Measurements from ENCODE around the gene RCSD1. TPM values are rescaled to one million over a fixed set of nuclear protein-coding genes. Genes with fewer than 3 reads are reported as not detected.

RCSD1 gene
- total and polyA plus RNA-seq, 2 donors from 2014 or later: 3.9 to 18.3 TPM

DNA sequence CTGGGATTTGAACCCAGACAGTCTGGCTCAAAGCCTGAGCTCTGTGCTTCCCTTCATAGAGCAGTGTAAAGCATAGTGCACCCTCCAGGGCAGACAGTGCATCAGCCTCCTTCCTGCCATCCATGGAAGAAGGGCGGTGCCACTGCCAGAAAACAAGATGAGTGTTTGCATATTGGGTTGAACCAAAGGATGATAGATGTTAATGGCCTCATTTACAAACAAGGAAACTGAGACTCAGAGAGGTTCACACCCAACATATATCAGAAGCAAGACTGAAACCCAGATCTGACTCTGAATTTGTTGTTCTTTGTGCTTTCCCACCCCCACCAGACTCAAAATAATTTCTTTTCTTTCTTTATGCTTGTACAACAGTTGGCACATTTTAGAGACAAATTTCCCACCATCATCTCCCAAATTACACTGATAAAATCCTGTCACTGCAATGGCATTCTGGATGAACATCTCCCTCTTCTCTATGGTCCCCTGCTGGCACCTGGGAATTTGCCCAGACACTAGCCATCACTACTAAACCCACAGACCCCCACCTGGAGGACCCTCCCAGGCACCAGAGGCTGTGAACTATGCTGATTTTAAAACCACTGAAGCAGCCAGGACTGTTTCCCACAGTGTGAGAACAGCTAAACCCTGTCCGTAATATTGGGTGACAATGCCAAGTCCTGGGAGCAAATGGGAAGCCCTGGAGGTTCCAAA is 46.3 kb downstream of the RCSD1 start:
- Histone ChIP-seq H3K36me3 (ENCODE audit: control insufficient read depth in 2 of 3, insufficient read depth in 3 of 3, low read length in 3 of 3) (no peaks in the 10 kb centered on the region), H3K27ac (ENCODE audit: low read depth in 2 of 2, low read length in 2 of 2) (no peak overlapping the region), H3K9ac (ENCODE audit: low read length in 3 of 3) (no peak overlapping the region), H3K27me3 (ENCODE audit: control insufficient read depth, insufficient read depth, low read length) (no peaks in the 10 kb centered on the region), H3K4me1 (ENCODE audit: control insufficient read depth in 2 of 3, insufficient read depth in 2 of 3, low read depth in 1 of 3, low read length in 3 of 3) (peaks cover 0 to 5% (median 0%) of the 10 kb centered on the region in 3 donors), H3K4me3 (ENCODE audit: low read length in 3 of 3) (no peak overlapping the region), H3K9me3 (ENCODE audit: control insufficient read depth in 2 of 3, insufficient read depth in 1 of 3, low read length in 3 of 3) (no peaks in the 10 kb centered on the region)
- TF ChIP-seq, protein P1, sequence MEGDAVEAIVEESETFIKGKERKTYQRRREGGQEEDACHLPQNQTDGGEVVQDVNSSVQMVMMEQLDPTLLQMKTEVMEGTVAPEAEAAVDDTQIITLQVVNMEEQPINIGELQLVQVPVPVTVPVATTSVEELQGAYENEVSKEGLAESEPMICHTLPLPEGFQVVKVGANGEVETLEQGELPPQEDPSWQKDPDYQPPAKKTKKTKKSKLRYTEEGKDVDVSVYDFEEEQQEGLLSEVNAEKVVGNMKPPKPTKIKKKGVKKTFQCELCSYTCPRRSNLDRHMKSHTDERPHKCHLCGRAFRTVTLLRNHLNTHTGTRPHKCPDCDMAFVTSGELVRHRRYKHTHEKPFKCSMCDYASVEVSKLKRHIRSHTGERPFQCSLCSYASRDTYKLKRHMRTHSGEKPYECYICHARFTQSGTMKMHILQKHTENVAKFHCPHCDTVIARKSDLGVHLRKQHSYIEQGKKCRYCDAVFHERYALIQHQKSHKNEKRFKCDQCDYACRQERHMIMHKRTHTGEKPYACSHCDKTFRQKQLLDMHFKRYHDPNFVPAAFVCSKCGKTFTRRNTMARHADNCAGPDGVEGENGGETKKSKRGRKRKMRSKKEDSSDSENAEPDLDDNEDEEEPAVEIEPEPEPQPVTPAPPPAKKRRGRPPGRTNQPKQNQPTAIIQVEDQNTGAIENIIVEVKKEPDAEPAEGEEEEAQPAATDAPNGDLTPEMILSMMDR (IDR thresholded peaks at IDR 0.05; ENCODE audit: borderline replicate concordance, extremely low read depth, insufficient read depth): no peak
- intact Hi-C loops (cut with DNase I): no loop called here
- DNase-seq: no peak
- no peak for FAIRE-seq

DNA sequence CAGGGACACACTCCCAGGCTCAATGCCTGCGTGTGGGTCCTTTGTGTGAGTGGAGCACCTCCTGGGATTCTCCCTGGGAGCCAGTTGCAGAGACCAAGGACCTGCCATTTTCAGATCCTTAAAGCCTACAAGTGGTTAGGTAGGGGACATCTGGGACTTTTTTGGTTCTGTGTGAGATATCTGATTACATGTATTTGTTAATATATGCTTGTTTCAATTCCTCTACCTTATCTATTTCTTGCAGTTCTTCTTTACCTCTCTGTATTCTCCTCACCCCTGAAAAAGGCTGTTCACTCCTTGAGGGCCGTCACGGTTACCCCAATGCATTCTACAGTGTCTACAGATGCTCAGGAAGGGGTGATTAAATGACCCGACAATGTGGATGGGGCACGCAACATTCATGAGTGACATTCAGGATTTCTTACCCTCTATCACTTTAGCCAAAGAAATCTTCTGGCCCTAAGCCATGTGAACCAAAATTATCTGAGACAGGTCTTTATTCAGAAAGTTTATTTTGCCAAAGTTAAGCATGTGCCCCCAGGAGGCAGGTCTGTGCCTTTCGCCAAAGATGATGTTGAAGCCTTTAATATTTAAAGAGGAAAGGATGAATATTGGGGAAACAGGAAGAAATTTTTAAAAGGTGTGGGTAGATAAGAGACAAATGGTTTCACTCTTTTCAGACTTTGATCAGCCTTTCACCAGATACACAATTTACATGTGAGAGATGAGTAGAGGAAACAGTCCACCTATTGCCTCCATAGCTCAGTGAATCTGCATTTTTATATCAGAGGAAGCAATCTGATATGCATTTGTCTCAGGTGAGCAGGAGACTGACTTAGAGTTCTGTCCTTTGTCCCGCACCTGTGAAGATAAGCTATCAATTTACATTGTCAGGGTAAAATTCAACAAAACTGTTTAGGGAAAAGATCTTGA is 47.1 kb downstream of the RCSD1 start:
- FAIRE-seq (no peak), DNase-seq (no peak)
- Histone ChIP-seq H3K4me1 (ENCODE audit: control insufficient read depth in 2 of 3, insufficient read depth in 2 of 3, low read depth in 1 of 3, low read length in 3 of 3) (peaks cover 0 to 3% (median 0%) of the 10 kb centered on the region in 3 donors), H3K27me3 (ENCODE audit: control insufficient read depth, insufficient read depth, low read length) (no peaks in the 10 kb centered on the region), H3K27ac (ENCODE audit: low read depth in 2 of 2, low read length in 2 of 2) (no peak overlapping the region), H3K4me3 (ENCODE audit: low read length in 3 of 3) (no peak overlapping the region), H3K9ac (ENCODE audit: low read length in 3 of 3) (no peak overlapping the region), H3K9me3 (ENCODE audit: control insufficient read depth in 2 of 3, insufficient read depth in 1 of 3, low read length in 3 of 3) (no peaks in the 10 kb centered on the region), H3K36me3 (ENCODE audit: control insufficient read depth in 2 of 3, insufficient read depth in 3 of 3, low read length in 3 of 3) (no peaks in the 10 kb centered on the region)
- intact Hi-C loops (cut with DNase I): no loop called here
- TF ChIP-seq, protein P1 (IDR thresholded peaks at IDR 0.05; ENCODE audit: borderline replicate concordance, extremely low read depth, insufficient read depth): no peak

DNA sequence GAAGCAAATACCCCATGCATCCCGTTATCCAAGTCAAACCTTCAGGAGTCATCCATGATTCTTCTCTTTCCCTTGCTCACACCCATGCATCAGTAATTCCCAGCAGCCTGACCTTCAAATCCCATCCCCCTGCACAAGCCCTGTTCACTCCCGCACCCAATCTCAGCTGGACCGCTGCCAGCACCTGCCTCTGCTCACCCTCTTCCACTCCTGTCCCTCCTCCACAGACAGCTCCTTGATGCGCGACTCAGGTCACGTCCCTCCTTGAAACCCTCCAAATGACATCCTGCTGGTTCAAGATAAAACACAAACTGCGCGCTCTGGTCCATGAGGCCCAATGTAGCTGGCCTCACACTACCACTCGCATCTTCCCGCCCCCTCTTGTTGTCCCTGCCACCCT is 48.4 kb downstream of the RCSD1 start:
- Histone ChIP-seq H3K4me1 (ENCODE audit: control insufficient read depth in 2 of 3, insufficient read depth in 2 of 3, low read depth in 1 of 3, low read length in 3 of 3) (peaks cover 0 to 3% (median 0%) of the 10 kb centered on the region in 3 donors), H3K9me3 (ENCODE audit: control insufficient read depth in 2 of 3, insufficient read depth in 1 of 3, low read length in 3 of 3) (no peaks in the 10 kb centered on the region), H3K27ac (ENCODE audit: low read depth in 2 of 2, low read length in 2 of 2) (no peak overlapping the region), H3K4me3 (ENCODE audit: low read length in 3 of 3) (no peak overlapping the region), H3K36me3 (ENCODE audit: control insufficient read depth in 2 of 3, insufficient read depth in 3 of 3, low read length in 3 of 3) (no peaks in the 10 kb centered on the region), H3K27me3 (ENCODE audit: control insufficient read depth, insufficient read depth, low read length) (no peaks in the 10 kb centered on the region), H3K9ac (ENCODE audit: low read length in 3 of 3) (no peak overlapping the region)
- intact Hi-C loops (cut with DNase I): no loop called here
- TF ChIP-seq, protein P1 (IDR thresholded peaks at IDR 0.05; ENCODE audit: borderline replicate concordance, extremely low read depth, insufficient read depth): no peak
- FAIRE-seq (no peak), DNase-seq (peak in 2 of 5 donors; percentile 22 to 53)

Measured in kidney (tissue), 14 donors.